Activated T-helper 1 cell treated with anti-CD3 and anti-CD28 coated beads, Interleukin-12 subunit alpha, Interleukin-12 subunit beta, Interleukin-2, Interleukin-4 antibody, amounts not matched to agents 30 ng/mL and 10 ng/mL and 1 ng/mL, durations not matched to agents 14 hours and 24 hours and 36 hours (primary cell): ENCODE data around the gene USP13. TPM values are rescaled to one million over a fixed set of nuclear protein-coding genes. Genes with fewer than 3 reads are reported as not detected.

Experiments used
- DNase-seq: peaks from one replicate; pipeline ENCODE4 v3.0.0; 2021; ENCODE audit warnings: low spot score
- H3K27ac Mint-ChIP-seq: one replicate; pipeline ENCODE4 v1.8.0; 2021; ENCODE audit warnings: mild to moderate bottlenecking, mixed read lengths
- H3K27me3 Mint-ChIP-seq: one replicate; pipeline ENCODE4 v1.8.0; 2022; ENCODE audit warnings: mild to moderate bottlenecking, moderate library complexity, mixed read lengths; ENCODE audit not compliant: insufficient read depth
- H3K36me3 Mint-ChIP-seq: one replicate; pipeline ENCODE4 v1.8.0; 2021; ENCODE audit warnings: low read depth, mixed read lengths
- H3K4me1 Mint-ChIP-seq: one replicate; pipeline ENCODE4 v1.8.0; 2021; ENCODE audit warnings: low read depth, mixed read lengths
- H3K4me3 Mint-ChIP-seq: one replicate; pipeline ENCODE4 v1.8.0; 2021; ENCODE audit warnings: mild to moderate bottlenecking, moderate library complexity, mixed read lengths
- H3K9me3 Mint-ChIP-seq: one replicate; pipeline ENCODE4 v1.8.0; 2021; ENCODE audit warnings: mixed read lengths
- intact Hi-C: fragments of 100-400 bp; cut with micrococcal nuclease; formaldehyde crosslinking; loops from one replicate; pipeline ENCODE4 v1.15.1; 2024
- total RNA-seq: library from RNA; stranded (reverse); gene quantifications from 2 replicates; pipeline ENCODE4 v1.2.3, GENCODE V29; 2022

The USP13 gene, protein sequence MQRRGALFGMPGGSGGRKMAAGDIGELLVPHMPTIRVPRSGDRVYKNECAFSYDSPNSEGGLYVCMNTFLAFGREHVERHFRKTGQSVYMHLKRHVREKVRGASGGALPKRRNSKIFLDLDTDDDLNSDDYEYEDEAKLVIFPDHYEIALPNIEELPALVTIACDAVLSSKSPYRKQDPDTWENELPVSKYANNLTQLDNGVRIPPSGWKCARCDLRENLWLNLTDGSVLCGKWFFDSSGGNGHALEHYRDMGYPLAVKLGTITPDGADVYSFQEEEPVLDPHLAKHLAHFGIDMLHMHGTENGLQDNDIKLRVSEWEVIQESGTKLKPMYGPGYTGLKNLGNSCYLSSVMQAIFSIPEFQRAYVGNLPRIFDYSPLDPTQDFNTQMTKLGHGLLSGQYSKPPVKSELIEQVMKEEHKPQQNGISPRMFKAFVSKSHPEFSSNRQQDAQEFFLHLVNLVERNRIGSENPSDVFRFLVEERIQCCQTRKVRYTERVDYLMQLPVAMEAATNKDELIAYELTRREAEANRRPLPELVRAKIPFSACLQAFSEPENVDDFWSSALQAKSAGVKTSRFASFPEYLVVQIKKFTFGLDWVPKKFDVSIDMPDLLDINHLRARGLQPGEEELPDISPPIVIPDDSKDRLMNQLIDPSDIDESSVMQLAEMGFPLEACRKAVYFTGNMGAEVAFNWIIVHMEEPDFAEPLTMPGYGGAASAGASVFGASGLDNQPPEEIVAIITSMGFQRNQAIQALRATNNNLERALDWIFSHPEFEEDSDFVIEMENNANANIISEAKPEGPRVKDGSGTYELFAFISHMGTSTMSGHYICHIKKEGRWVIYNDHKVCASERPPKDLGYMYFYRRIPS
- 11.1 and 11.3 TPM in 2 replicates for total RNA-seq

DNA sequence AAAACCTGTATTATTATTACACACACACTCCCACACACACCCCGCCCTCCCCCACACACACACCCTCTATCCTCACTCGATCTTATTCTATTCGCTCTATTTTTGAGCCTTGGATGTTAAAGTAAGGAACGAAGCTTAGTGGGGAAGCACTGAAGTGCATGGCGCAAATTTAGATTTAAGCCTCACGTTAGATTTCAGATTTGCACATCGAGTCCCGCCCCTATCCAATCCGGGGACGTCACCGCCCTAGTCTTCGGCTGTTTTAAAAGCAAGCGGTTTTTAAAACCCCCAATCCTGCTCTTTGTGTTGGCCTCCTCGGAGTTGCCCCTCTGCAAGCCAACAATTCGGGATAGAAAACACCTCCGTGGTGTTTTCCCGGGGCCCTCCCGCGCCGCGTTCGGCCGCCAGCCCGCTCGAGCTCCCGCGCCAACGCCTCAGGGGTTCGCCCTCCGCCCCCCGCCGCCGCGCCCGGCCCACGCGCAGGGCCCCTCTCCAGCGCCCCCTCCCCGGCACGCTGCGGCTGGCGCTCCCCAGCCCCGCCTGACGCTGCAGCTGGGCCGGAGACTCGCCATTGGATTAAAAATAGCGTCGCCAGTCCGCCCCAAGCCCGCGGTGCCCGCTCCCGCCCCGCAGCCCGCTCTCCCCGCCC lies at the start of gene USP13:
TSS of gene USP13 (plus strand) at position 594 of the 649 bp plus-strand sequence. CDS start 186 bp downstream, outside the sequence.
- intact Hi-C loops = loop anchor here (1.0 to 10.0 kb wide), 7 partner anchors 43 to 1260 kb away; partner anchors contain the start of genes FXR1, GNB4, PIK3CA and ZNF639

GRCh38 chr3:179603321-179603720 lies 49.5 kb upstream of the USP13 start:
- DNase-seq = no peak
- peak overlapping the region; percentile 37 for H3K27ac Mint-ChIP-seq
- intact Hi-C loops = loop anchor here (2.0 kb wide), 1 partner anchor 17 kb away; no protein-coding TSS in a partner anchor
- H3K27me3 Mint-ChIP-seq = no peaks in the 10 kb centered on the region
- H3K4me3 Mint-ChIP-seq = peak overlapping the region; percentile 97
- peaks cover 26% of the 10 kb centered on the region for H3K4me1 Mint-ChIP-seq
- no peaks in the 10 kb centered on the region for H3K9me3 Mint-ChIP-seq
- H3K36me3 Mint-ChIP-seq = peaks cover 27% of the 10 kb centered on the region

More for the DNA sequence above, at the start of gene USP13:
- peak; percentile 42 for DNase-seq
- Mint-ChIP-seq H3K4me3 (peak within 1 kb of the TSS; percentile 93), H3K36me3 (peaks cover 2% of the 10 kb centered on the region), H3K27ac (peak within 1 kb of the TSS; percentile 87), H3K4me1 (peaks cover 27% of the 10 kb centered on the region), H3K27me3 (peaks cover 11% of the 10 kb centered on the region), H3K9me3 (no peaks in the 10 kb centered on the region)

DNA sequence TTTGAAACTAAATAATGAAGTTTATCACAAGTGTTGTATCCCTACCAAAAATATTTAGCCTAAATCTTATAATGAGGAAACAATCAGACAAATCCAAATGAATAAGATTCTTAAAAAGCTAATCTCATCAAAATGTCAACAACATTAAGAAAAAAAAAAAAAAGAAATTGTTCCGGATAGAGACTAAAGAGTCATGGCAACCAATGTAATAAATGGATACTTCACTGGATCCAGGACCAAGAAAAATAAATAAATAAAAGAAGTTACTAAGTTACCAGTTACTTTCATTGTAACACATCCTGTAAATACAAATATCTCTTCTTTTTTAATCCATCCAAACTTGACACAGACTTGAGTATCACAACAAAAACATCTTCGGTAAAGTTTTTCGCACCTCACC lies 49.0 kb upstream of the USP13 start:
- intact Hi-C loops = loop anchor here (1.0 to 2.0 kb wide), 8 partner anchors 17 to 1308 kb away; partner anchors contain the start of genes FXR1, MFN1, PIK3CA and TTC14
- Mint-ChIP-seq H3K4me1 (peaks cover 29% of the 10 kb centered on the region), H3K27ac (peak overlapping the region; percentile 99), H3K36me3 (peaks cover 23% of the 10 kb centered on the region), H3K27me3 (no peaks in the 10 kb centered on the region), H3K9me3 (no peaks in the 10 kb centered on the region), H3K4me3 (peak overlapping the region; percentile 97)
- no peak for DNase-seq

DNA sequence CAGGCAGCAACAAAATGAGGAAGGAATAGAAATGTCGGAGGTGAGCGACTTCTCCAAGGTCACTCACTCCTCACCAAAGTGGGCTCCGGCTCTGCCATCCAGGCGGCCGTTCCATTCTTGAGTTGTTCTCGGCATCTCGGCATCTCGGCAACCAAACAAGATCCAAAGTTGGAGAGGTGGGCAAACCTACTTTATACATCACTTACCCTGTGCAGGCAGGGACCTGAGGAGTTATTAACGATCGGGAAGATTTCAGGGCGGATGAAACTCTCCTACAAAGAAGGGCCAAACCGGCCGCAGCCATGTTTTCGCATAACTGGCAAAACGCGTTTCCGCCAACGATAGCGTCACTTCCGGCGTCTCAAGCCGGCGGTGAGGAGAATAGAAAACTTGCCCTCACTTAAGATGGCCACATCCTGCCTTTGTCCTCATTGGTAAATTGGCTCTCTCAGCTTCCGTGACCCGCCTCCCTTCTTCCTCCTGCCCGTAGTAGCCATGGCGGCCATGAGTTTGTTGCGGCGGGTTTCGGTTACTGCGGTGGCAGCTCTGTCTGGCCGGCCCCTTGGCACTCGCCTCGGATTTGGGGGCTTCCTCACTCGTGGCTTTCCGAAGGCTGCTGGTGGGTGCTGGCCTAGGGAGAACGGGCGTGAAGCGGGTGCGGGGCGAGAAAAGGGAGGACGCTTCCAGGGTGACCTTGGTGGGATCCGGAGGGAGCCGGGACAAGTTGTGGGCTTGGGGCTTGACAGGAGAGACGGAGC lies 48.3 kb upstream of the USP13 start, which contains the start of the genes MRPL47 and NDUFB5:
TSS of gene MRPL47 (minus strand) at position 318 of the 758 bp plus-strand sequence. CDS start at position 304, 14 bp downstream.
TSS of gene NDUFB5 (plus strand) at position 474 of the 758 bp plus-strand sequence. CDS start at position 496, 22 bp downstream.
- H3K4me1 Mint-ChIP-seq = peaks cover 36% of the 10 kb centered on the region
- H3K27ac Mint-ChIP-seq = peak within 1 kb of the TSS; percentile 99
- peaks cover 21% of the 10 kb centered on the region for H3K36me3 Mint-ChIP-seq
- intact Hi-C loops = loop anchor here (1.0 to 2.0 kb wide), 7 partner anchors 41 to 1308 kb away; partner anchors contain the start of genes FXR1, MFN1, PIK3CA and TTC14
- H3K27me3 Mint-ChIP-seq = no peaks in the 10 kb centered on the region
- H3K9me3 Mint-ChIP-seq = no peaks in the 10 kb centered on the region
- H3K4me3 Mint-ChIP-seq = peak within 1 kb of the TSS; percentile 97
- DNase-seq = peak; percentile 91

DNA sequence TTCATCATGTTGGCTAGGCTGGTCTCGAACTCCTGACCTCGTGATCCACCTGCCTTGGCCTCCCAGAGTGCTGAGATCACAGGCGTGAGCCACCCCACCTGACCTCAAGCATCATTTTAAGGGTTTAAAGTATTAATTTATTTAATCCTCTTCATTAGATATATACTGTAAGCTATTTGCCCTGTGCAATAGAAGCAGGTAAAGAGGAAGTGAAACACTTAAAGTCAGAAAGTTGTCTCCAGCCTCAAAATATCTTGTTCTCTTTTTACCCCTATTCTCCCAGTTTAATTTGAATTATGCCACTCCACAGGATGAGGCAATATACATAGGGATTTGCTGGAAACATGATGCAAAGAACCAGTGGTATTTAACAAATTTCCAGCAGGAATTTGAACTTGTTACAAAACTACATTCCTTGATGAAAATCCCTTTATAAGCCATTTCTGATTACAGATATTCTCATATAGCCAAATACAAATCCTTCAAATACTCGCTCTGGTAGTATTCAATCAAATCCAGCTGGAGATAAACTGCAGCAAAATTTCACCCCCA lies 46.2 kb upstream of the USP13 start:
- Mint-ChIP-seq H3K4me3 (peak overlapping the region; percentile 40), H3K27ac (no peak overlapping the region), H3K27me3 (no peaks in the 10 kb centered on the region), H3K4me1 (peaks cover 53% of the 10 kb centered on the region), H3K9me3 (no peaks in the 10 kb centered on the region), H3K36me3 (peaks cover 15% of the 10 kb centered on the region)
- intact Hi-C loops = no loop called here
- no peak for DNase-seq

- intact Hi-C loops = loop anchor here (1.0 to 2.0 kb wide), 5 partner anchors 43 to 594 kb away; partner anchors contain the start of genes ACTL6A and GNB4
- Mint-ChIP-seq H3K36me3 (peaks cover 18% of the 10 kb centered on the region), H3K27me3 (no peaks in the 10 kb centered on the region), H3K27ac (peak overlapping the region; percentile 95), H3K4me1 (peaks cover 48% of the 10 kb centered on the region), H3K4me3 (peak overlapping the region; percentile 82), H3K9me3 (no peaks in the 10 kb centered on the region)
- DNase-seq = peak; percentile 38
Observed at GRCh38 chr3:179608931-179609720, 43.7 kb upstream of the USP13 start.

DNA sequence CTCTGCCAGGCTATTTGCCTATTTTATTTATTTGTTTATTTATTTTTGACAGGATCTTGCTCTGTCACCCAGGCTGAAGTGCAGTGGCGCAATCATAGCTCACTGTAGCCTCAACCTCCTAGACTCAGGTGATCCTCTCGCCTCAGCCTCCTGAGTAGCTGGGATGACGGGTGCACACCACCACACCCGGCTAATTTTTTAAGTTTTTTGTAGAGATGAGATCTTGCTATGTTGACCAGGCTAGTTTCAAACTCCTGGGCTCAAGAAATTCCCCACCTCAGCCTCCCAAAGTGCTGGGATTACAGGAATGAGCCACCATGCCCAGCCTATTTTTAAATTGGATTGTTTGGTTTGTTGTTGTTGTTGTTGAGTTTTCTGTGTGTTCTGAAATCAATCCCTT lies 42.8 kb upstream of the USP13 start:
- Mint-ChIP-seq H3K36me3 (peaks cover 16% of the 10 kb centered on the region), H3K9me3 (no peaks in the 10 kb centered on the region), H3K27me3 (no peaks in the 10 kb centered on the region), H3K4me1 (peaks cover 48% of the 10 kb centered on the region), H3K27ac (peak overlapping the region; percentile 57), H3K4me3 (no peak overlapping the region)
- DNase-seq = no peak
- intact Hi-C loops = no loop called here

DNA sequence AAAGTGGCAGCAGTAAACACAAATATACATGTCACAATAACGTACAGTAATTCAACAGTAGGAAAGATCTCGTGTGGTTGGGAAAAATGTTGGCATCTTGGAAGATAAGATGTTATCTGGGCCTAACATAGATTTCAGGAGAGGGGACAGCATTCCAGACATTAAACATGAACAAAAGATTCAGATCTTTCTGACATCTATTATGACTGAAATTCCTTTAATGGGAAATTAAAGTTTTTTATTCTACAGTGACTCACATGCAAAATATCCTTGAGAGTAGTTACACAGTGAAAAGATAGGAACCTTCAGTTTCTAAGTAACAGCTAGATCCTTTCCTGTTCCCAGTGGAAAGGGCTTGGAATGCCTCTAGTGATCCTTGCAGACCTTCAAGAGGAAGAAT lies 39.0 kb upstream of the USP13 start:
- H3K4me1 Mint-ChIP-seq = peaks cover 24% of the 10 kb centered on the region
- intact Hi-C loops = no loop called here
- no peak overlapping the region for H3K4me3 Mint-ChIP-seq
- H3K27me3 Mint-ChIP-seq = no peaks in the 10 kb centered on the region
- H3K36me3 Mint-ChIP-seq = peaks cover 22% of the 10 kb centered on the region
- DNase-seq = no peak
- H3K27ac Mint-ChIP-seq = no peak overlapping the region
- no peaks in the 10 kb centered on the region for H3K9me3 Mint-ChIP-seq

DNA sequence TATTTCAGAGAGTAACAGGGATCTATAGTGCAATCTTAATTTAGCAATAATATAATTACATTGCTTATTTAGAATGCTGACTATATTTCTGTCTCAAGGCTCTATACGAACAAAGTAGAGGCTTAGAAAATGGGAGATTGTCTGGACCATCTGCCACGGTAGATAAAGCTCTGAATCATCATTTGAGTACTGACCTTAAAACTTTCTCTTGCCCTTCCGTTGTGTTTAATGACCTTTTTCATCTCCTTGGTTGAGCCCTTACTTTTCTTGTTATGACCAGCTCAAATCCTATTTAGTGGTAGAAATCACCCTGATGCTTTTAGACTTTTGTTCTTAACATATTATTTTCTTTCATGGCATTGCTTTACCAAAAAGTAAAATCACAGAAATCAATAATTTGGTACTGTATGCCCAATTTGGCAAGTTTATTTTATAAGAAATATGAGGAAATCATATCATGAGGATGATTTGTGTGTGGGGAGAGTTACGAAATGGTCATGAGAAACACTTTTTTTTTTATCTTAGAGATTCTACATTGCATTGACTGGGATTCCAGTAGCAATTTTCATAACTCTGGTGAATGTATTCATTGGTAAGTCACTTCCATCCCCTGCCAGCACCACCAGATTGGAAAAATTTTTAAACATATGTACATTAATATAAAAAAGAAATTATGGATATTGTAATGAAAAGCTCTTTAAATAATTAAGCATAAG lies 37.2 kb upstream of the USP13 start:
- Mint-ChIP-seq H3K9me3 (no peaks in the 10 kb centered on the region), H3K4me1 (peaks cover 7% of the 10 kb centered on the region), H3K27ac (no peak overlapping the region)

GRCh38 chr3:179622023-179622422 lies 30.8 kb upstream of the USP13 start:
- DNase-seq = no peak
- Mint-ChIP-seq H3K27ac (no peak overlapping the region), H3K36me3 (peaks cover 55% of the 10 kb centered on the region), H3K27me3 (no peaks in the 10 kb centered on the region), H3K4me3 (no peak overlapping the region), H3K4me1 (no peaks in the 10 kb centered on the region), H3K9me3 (no peaks in the 10 kb centered on the region)
- intact Hi-C loops = no loop called here

More for the DNA sequence above, 37.2 kb upstream of the USP13 start:
- peaks cover 31% of the 10 kb centered on the region for H3K36me3 Mint-ChIP-seq
- no peak overlapping the region for H3K4me3 Mint-ChIP-seq
- intact Hi-C loops = no loop called here
- H3K27me3 Mint-ChIP-seq = no peaks in the 10 kb centered on the region
- no peak for DNase-seq
